ES-I3 (cell line): ENCODE measurements around the gene IGFBP5.
A peak's percentile ranks its signal among the peaks of the same experiment; 100 is the strongest.

ENCODE experiments used
- H3K36me3 ChIP-seq: 2 replicates; pipeline ENCODE4 v1.6.1; 2013; ENCODE audit warnings: mild to moderate bottlenecking, low read length, control low read depth, moderate library complexity; ENCODE audit not compliant: insufficient read depth
- H3K4me1 ChIP-seq: 2 replicates; pipeline ENCODE4 v1.6.1; 2013; ENCODE audit warnings: mild to moderate bottlenecking, control low read depth, low read length; ENCODE audit not compliant: insufficient read depth
- H3K9ac ChIP-seq: 2 replicates; pipeline ENCODE4 v1.6.1; 2013; ENCODE audit warnings: low read depth, mild to moderate bottlenecking, low read length, moderate library complexity
- H3K9me3 ChIP-seq: 2 replicates; pipeline ENCODE4 v1.6.1; 2013; ENCODE audit warnings: mild to moderate bottlenecking, low read length, moderate library complexity; ENCODE audit not compliant: control insufficient read depth, insufficient read depth

Gene IGFBP5

DNA sequence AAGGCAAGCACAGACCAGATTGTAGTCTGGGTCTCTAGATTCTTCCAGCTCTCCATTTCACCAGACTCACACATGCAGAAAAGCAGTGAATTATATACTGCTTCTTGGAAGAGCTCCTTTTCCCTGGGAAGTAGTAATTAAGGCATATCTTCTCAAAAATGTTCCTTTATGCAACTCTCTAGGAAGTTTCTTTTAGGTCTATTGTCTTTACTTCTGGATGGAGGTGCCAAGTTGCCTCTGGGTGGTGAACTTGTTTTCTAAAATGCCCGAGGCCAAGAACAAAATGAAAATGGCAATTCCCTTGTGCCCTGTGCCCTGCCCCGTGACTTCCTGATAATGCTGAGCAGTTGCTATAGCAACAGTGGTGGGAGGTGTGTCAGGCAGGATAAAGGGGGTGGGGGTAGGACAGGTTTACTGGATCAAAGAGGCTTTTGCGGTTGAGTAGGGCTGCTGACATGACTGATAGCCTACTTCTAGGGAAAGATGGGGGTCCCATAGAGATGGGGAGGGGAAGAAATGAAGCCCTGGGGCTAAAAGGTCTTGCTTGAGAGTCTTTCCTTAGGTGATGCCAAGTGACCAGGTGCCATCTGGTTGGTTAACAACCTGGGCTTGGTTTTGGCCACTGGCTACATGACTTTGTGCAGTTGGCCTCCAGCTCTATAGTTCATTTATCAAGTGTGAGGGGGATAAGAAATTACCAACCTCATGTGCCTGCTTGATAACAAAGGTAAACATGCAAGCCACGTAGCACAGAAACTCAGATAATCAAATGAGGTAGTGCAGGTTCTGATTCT, 50.3 kb downstream of the IGFBP5 start:
- H3K9ac ChIP-seq, result no peak overlapping the region
- H3K36me3 ChIP-seq, result no peaks in the 10 kb centered on the region; the same call in 1 of the 2 replicates
- H3K9me3 ChIP-seq, result no peaks in the 10 kb centered on the region
- peaks cover 15% of the 10 kb centered on the region for H3K4me1 ChIP-seq

DNA sequence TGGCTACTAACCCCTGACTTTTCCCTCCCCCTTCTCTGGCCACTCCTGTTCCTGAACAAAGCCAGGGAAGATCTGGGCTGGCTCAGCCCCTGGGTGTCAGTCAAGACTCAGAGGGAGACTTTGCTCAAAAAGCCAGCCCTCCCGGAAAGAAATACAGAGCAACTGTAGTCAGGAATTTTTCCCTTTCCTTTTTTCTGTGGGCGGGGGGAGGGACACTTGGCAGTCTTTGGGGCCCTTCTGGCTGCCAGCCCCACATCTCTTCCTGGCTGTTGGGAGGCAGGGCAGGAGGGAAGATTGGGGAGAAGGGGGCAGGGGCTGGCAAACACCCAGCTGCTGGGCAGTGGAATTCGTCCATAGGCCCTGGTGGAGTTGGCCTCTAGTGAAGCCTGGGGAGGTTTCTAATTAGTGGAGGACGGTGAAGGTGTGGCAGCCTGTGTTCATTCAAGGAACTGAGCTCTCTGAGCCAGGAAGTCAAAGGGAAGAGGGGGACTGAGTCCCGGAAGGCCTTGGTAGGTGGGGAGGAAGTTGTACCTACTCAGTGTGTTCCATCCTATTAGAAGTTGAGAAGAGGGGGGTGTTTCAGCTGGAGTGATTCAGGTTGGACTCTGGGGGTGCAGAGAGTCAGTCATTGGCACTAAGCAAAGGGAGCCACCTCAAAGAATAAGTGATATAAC, 51.2 kb downstream of the IGFBP5 start:
- Histone ChIP-seq H3K9me3 (no peaks in the 10 kb centered on the region), H3K36me3 (no peaks in the 10 kb centered on the region; the same call in 1 of the 2 replicates), H3K9ac (no peak overlapping the region), H3K4me1 (peaks cover 6% of the 10 kb centered on the region; the same call in 1 of the 2 replicates)

DNA sequence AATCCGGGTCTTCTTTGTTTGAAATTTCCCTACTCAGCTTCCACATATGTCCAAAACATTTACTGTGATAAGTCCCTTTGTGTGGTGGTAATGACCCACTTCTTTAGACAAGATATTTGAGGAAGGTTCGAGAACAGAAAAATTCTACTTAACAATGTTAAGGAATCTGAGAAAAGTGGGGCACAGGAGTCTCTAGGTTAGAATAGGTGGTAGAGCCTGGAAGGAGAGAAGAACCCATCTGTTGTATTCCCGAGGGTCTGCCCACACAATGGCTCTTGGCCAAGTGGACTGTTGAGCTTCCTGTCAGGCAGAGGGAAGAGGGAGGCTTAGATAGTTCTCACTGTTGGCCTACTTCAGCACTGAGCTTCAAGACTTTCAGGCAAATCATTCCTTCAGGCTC, 57.9 kb downstream of the IGFBP5 start:
- Histone ChIP-seq H3K9ac (no peak overlapping the region), H3K4me1 (peaks cover 6% of the 10 kb centered on the region; the same call in 1 of the 2 replicates), H3K9me3 (no peaks in the 10 kb centered on the region), H3K36me3 (no peaks in the 10 kb centered on the region)

GRCh38 chr2:216636551-216637450, 58.5 kb downstream of the IGFBP5 start:
- H3K9me3 ChIP-seq, result no peaks in the 10 kb centered on the region
- peak overlapping the region; percentile 87; the same call in 1 of the 2 replicates for H3K9ac ChIP-seq

GRCh38 chr2:216635701-216636550, 59.4 kb downstream of the IGFBP5 start:
- H3K36me3 ChIP-seq, result no peaks in the 10 kb centered on the region
- H3K4me1 ChIP-seq, result peaks cover 6% of the 10 kb centered on the region; the same call in 1 of the 2 replicates
- H3K9ac ChIP-seq, result peak overlapping the region; percentile 87; the same call in 1 of the 2 replicates
- no peaks in the 10 kb centered on the region for H3K9me3 ChIP-seq

More at GRCh38 chr2:216636551-216637450, 58.5 kb downstream of the IGFBP5 start:
- peaks cover 6% of the 10 kb centered on the region; the same call in 1 of the 2 replicates for H3K4me1 ChIP-seq
- H3K36me3 ChIP-seq, result no peaks in the 10 kb centered on the region

DNA sequence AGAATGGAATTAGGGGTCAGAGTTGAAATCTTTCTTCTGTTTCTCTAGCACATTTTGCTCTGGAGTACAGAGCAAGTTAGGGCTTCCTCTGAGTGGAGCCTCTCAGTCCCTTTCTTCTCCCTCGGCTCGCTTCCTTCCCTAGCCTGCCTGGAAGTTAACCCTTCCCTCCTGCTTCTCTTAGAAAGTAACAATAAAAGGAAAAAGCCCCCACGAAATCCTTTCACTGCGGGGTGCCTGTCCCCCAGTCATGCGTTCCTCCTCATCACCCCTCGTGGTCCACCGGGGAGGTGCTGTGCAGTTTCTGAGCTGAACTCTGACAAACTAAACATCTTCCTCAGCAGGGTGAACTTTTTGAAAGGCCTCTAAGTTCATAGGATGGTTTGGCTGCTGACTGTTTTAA, 60.2 kb downstream of the IGFBP5 start:
- H3K36me3 ChIP-seq, result no peaks in the 10 kb centered on the region
- H3K4me1 ChIP-seq, result peaks cover 9% of the 10 kb centered on the region
- no peaks in the 10 kb centered on the region for H3K9me3 ChIP-seq
- H3K9ac ChIP-seq, result peak overlapping the region; percentile 87; the same call in 1 of the 2 replicates

- Histone ChIP-seq H3K9me3 (no peaks in the 10 kb centered on the region), H3K36me3 (no peaks in the 10 kb centered on the region), H3K4me1 (peaks cover 13% of the 10 kb centered on the region), H3K9ac (peak overlapping the region; percentile 87)
Measured at GRCh38 chr2:216634370-216635148, 60.8 kb downstream of the IGFBP5 start.

DNA sequence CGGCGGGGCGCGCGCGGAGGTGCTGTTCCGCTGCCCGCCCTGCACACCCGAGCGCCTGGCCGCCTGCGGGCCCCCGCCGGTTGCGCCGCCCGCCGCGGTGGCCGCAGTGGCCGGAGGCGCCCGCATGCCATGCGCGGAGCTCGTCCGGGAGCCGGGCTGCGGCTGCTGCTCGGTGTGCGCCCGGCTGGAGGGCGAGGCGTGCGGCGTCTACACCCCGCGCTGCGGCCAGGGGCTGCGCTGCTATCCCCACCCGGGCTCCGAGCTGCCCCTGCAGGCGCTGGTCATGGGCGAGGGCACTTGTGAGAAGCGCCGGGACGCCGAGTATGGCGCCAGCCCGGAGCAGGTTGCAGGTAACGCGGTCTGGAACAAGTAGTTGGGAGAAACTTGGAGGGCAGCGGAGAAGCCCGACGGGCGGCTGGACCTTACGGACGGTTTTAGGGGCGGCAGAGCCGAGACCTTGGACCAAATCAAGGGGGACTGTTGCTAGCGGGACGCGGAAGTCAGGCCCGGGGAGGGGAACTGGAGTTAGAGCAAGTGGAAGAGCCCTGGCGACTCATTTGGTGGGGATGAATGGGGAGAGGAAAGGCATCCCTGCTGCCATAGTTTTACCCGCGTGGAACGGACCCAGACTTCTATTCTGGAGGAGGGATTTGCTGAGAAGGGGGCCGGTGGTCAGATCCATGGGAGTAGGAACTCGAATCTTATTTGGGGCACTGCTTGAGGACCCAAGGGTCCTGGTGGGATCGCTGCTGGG, 61.6 kb downstream of the IGFBP5 start:
- Histone ChIP-seq H3K9me3 (no peaks in the 10 kb centered on the region), H3K36me3 (no peaks in the 10 kb centered on the region), H3K4me1 (peaks cover 13% of the 10 kb centered on the region), H3K9ac (peak overlapping the region; percentile 87)

- Histone ChIP-seq H3K9ac (peak within 1 kb of the TSS; percentile 87), H3K9me3 (no peaks in the 10 kb centered on the region), H3K36me3 (no peaks in the 10 kb centered on the region), H3K4me1 (peaks cover 13% of the 10 kb centered on the region)
Measured at GRCh38 chr2:216632952-216633615, 62.3 kb downstream of the IGFBP5 start, which contains the start of gene IGFBP2. Gene IGFBP2 (plus strand): TSS chr2:216633420. CDS start chr2:216633524, 104 bp downstream.

DNA sequence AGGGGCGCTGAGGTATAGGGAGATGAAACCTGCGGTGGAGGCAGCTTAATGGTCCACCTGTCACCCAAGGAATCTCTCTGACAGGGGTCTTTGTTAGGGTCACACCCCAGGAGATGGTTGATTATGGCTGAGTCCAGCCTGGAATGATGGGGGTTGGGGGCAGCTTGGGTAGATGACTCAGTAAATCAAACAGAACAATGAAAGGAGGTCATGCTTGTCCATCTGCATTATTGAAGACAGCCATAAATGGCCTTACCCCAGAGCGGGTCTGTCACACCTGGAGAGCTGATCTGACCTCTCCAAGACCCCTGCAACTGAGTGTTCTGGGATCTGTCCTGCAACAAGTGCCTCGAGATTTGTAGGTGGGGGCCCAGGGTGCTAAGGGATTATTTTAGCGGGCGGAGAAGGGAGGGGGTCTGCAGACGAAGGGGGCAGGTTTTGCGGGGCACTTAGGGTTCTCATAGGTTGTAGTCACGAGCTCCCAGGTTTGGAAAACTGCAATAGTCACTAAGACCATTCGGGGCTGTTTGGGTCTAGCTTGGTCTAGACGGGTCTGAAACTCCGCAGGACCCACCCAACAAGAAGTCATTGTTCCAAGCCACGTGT, 62.9 kb downstream of the IGFBP5 start:
- H3K9ac ChIP-seq, result peak overlapping the region; percentile 82
- H3K4me1 ChIP-seq, result peaks cover 10% of the 10 kb centered on the region
- H3K9me3 ChIP-seq, result no peaks in the 10 kb centered on the region
- H3K36me3 ChIP-seq, result no peaks in the 10 kb centered on the region

DNA sequence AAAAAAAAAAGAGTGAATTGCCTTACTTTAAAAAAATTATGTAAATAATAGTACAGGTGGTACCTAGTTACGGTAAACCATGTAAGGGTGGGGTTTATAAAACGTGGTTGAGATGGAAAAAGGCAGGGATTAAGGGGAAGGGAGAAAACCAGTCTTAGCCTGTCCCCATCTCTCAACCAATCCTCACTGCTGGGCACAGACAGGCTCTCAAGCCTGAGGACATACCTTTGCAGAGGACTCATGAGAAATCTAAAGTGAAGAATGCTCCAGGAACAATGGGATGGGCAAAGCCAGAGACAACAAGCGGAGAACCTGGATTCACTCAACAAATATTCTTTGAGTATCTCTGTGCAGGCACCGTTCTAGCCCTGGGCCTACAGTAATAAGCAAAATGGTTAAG, 65.6 kb downstream of the IGFBP5 start:
- Histone ChIP-seq H3K4me1 (peaks cover 6% of the 10 kb centered on the region), H3K9me3 (no peaks in the 10 kb centered on the region), H3K36me3 (no peaks in the 10 kb centered on the region), H3K9ac (no peak overlapping the region)

GRCh38 chr2:216626875-216627245, 68.5 kb downstream of the IGFBP5 start:
- H3K9me3 ChIP-seq, result no peaks in the 10 kb centered on the region
- no peaks in the 10 kb centered on the region for H3K36me3 ChIP-seq
- no peak overlapping the region for H3K9ac ChIP-seq
- peaks cover 6% of the 10 kb centered on the region for H3K4me1 ChIP-seq
